GM10266 (cell line): ENCODE measurements around the gene DLGAP1.

ENCODE experiments used
- DNase-seq: peaks from one replicate; pipeline ENCODE4 v3.0.0; 2012; ENCODE audit errors: extremely low spot score
- TF ChIP-seq, protein P1 (sequence below): IDR thresholded peaks from 2 replicates; pipeline ENCODE4 v1.5.1; 2012; ENCODE audit warnings: mild to moderate bottlenecking, low read depth; ENCODE audit not compliant: control insufficient read depth, insufficient read depth; ENCODE audit errors: missing control alignments

The DLGAP1 gene

DNA sequence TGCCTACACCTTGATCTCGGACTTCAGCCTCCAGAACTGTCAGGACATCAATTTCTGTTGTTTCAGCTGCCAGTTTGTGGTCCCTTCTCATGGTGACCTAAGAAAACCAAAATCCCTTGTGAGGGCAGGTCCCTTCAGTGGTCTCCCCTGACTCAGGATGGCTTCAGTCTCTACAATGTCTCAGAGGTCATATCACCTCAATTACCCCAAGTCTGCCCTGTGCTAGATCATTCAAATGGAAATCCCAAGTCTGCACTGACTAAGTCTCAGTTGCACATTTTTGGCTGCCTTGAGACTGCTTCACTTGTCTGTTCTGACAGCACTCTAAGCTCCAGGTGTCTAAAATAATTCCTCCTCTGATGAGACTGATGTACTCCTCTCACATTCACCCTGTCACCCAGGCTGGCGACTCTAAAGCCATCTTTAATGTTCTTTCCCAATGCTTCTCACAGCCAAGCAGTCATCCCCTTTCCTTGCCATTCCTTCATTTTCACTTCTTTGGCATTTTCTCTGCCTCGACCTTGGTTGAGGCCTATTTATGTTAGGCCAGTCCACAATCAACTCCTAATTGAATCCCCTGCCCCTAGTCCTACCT, 470.8 kb downstream of the DLGAP1 start:
- TF ChIP-seq, protein P1, sequence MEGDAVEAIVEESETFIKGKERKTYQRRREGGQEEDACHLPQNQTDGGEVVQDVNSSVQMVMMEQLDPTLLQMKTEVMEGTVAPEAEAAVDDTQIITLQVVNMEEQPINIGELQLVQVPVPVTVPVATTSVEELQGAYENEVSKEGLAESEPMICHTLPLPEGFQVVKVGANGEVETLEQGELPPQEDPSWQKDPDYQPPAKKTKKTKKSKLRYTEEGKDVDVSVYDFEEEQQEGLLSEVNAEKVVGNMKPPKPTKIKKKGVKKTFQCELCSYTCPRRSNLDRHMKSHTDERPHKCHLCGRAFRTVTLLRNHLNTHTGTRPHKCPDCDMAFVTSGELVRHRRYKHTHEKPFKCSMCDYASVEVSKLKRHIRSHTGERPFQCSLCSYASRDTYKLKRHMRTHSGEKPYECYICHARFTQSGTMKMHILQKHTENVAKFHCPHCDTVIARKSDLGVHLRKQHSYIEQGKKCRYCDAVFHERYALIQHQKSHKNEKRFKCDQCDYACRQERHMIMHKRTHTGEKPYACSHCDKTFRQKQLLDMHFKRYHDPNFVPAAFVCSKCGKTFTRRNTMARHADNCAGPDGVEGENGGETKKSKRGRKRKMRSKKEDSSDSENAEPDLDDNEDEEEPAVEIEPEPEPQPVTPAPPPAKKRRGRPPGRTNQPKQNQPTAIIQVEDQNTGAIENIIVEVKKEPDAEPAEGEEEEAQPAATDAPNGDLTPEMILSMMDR = no peak
- no peak for DNase-seq

DNA sequence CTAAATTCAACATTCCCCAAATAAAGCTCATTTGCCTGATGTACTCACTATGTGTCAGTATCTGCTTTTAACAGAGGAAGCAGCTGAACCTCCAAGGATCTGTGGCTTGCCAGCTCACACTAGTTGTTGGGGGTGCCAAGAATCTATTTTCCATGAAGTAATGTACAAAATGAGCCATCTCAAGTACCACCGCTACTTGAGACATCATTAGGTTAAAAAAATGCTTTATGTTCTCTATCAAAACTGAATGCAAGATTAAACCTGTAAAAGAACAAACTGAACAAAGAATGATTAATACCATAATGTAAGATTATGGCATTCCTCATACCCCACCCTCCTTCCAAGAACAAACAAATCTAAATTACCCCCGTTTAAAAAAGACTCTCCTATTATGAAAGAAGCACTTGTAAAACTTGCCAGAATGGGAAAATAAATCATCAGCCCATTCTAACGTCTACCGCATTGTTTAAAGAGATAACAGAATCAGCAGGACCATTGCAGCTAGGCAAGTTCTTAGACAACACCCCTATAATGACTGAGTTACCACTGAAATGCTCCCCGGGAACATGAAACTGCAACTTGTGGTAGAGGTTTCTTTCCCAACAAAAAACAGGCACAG, 471.6 kb downstream of the DLGAP1 start:
- no peak for DNase-seq
- TF ChIP-seq, protein P1 = no peak

DNA sequence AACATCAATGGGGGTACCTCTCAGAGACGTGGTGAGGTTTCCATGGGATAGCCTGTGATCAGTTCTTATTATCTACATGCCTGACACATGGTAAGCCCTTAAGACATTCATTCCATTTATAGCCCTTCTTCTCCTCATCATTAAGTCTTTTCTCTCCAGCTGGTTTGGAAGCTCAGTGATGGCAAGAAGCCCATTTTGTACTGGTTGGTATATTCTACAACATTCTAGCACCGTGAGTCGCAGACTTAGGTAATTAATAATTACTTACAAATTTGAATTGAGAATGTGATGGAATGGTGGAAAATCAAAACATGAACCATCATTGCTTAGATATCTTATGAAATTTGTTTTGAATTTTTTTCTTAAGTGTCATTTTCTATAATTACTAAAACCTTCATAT, 472.6 kb downstream of the DLGAP1 start:
- DNase-seq = no peak
- TF ChIP-seq, protein P1 = no peak

GRCh38 chr18:3979024-3979423, 476.1 kb downstream of the DLGAP1 start:
- no peak for DNase-seq
- TF ChIP-seq, protein P1 = no peak

GRCh38 chr18:3973191-3973850, 481.8 kb downstream of the DLGAP1 start:
- TF ChIP-seq, protein P1 = no peak
- no peak for DNase-seq

GRCh38 chr18:3972291-3972930, 482.7 kb downstream of the DLGAP1 start:
- TF ChIP-seq, protein P1 = no peak
- DNase-seq = no peak

GRCh38 chr18:3970929-3971328, 484.2 kb downstream of the DLGAP1 start:
- TF ChIP-seq, protein P1 = no peak
- DNase-seq = no peak
